Glomerular visceral epithelial cell (primary cell): ENCODE data around the gene AKAP6.

Source experiments
- DNase-seq: peaks from one replicate; pipeline ENCODE4 v3.0.0-alpha.2; 2016; ENCODE audit errors: extremely low spot score

The AKAP6 gene

DNA sequence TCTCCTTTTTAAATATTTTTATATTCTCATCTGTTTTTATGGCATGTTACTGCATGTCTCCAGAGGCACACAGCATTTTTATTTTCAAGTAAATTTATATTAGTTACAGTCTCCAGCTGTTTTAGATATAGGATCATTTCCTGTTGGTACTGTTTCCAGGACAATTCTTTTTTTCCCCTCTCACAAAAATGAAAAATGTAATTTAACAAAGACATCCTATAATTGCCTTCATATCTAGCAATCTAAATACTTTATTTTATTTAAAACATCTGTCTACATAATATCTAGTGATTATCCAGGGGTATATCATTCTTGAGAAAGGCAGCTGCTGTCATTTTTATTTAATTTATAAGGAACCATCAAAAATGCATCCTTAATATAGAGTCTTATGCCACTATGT, 337.2 kb downstream of the AKAP6 start:
- no peak for DNase-seq

DNA sequence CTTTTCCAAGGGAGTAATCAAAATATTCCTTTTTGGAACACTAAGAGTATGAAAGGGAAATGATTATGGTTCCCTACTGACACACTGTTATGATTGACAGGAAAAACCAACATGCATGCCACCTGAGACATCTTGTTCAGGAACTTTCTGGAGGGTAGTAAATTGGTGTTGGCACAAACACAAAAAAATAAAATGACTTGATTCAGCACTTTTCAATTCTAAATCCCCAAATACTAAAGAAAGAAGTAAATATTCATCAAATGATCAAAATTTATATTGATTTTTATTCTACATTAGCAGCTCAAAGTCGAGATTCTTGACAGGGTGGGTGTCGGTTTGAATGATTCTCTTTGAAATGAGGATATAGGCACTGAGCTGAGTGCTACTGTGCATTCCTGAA, 338.2 kb downstream of the AKAP6 start:
- DNase-seq = no peak

DNA sequence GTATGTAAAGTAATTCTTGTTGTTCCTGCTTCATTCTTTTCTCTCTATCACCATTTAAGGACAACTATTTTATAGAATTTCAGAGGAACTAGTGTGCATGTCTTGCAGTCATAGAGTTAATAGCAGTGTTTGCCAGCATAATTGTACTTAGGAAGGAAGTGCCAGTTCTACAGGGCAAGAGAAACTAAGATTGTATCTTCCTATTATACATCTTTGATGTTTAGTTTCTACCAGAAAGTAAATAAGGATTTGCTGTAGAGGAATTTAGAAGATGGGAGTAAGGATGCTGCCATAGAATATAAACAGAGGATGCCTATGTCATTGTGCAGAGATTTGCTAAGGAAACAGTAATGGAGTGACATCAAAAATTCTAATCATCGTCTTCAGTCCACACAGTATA, 338.7 kb downstream of the AKAP6 start:
- DNase-seq = no peak

DNA sequence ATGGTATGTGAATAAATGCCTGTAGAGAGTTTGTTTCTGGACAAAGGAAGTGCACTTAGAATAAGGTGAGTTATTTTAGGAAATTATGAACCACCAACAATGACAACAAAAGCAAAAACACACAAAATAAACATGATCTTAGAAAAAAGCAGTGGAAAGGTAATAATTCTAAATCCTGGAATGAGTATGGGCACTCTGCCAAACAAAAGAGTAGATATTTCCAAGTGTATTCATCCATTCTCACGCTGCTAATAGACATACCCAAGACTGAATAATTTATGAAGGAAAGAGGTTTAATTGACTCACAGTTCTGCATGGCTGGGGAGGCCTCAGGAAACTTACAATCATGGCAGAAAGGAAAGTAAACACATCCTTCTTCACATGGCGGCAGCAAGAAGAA, 340.3 kb downstream of the AKAP6 start:
- no peak for DNase-seq

DNA sequence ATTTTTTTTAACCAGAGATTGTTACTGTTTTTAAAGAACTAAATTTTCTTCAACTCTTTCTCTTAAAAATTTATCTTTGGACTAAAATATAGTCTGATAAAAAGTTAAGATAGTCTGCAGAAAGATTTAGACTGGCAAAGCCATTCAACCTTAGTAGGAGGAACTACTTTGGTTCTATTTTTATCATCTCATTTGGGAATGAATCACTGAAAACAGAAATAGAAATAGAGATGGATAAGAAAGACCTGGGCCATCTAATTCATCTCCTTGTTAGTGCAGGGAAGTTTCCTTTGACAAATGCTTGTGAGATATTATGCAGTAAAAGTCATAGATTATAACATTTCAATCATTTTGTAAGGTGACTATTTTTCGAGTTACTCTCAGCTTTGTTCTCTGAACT, 346.3 kb downstream of the AKAP6 start:
- DNase-seq = no peak

DNA sequence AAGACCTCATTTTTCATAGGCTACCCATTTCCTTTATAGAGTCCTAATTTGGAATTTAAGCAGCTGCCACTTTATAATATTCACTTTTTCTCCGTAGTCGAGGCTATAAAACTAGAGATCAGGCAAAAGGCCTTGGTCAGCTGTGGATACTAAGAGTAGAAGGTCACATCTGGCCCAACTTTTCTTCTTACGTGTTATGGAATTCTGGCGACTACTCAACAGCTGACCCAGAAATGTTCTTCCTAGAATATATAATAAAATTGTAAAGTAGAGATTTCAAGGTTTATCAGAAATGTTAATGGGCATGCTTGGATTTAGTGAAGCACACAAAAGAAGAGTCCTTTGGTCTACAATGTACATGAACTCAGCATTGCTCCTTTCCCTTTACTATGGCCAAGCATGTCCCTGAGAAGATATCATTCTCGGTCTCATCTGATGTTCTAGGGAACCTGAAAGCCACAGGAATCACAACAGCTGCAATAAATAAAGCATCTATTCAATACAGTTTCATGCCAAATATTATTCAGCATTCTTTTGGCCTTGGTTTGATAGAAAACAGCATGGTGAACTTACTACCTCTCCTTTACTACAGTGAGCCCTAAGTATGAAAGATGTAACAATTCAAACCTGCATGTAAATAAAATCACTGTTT, 348.2 kb downstream of the AKAP6 start:
- DNase-seq = no peak

DNA sequence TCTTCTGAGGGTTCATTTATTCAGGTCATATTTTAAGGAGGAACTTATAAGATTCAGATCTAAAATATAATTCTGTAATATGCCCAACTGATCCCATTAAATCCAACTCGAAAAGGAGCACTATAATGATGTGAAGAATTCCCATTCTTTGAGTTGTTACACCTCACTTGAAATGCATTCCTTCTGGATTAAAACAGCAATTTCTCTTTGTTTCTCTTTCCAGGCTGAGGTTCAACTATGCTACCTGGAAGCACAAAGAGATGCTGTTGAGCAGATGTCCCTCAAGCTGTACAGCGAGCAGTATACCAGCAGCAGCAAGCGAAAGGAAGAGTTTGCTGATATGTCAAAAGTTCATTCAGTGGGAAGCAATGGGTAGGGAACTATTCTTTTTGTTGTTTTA, 349.0 kb downstream of the AKAP6 start:
- no peak for DNase-seq

DNA sequence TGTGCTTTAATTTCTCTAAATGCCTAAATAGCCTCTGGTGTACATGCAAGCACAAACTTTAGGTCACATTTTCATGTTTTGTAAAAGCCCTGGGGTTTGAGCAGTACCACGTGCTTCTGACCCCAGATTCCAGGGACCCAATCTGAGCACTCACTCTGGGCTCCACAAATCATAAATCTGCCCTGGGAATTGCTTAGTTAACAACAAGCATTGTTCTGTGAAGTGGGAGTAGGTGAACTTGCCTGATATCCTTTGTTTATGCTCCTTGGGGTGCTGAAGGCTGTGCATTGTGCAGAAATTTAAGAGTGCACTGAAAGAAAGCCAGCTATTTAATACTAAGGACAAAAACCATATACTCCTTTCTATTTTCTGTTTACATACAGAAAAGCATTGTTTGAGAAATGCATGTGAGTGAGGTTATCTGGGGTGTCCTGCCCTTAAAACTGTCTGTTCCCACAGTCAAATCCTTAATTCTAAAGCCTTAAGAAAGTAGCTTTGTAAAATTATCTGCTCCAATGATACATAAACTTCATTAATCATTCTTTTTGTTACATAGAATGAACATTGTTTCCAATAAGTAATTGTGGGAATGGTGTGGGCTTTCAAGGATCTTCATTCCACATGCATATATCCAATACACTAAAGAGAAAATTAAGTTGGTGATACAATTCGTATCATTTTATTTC, 351.0 kb downstream of the AKAP6 start:
- DNase-seq = no peak

DNA sequence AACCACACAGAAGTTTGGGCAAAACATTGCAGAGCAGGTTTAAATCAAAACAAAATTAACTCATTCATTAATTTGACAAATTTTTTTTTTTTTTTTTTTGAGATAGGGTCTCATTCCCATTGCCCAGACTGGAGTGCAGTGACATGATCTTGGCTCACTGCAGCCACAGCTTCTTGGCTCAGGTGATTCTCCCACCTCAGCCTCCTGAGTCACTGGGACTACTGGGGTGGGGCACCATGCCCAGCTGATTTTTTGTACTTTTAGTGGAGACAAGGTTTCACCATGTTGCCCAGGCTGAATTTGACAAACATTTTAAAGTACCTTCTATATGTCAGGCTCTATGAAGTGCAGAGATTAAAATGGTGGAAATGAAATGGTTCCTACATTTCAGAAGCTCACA, 352.5 kb downstream of the AKAP6 start:
- no peak for DNase-seq

DNA sequence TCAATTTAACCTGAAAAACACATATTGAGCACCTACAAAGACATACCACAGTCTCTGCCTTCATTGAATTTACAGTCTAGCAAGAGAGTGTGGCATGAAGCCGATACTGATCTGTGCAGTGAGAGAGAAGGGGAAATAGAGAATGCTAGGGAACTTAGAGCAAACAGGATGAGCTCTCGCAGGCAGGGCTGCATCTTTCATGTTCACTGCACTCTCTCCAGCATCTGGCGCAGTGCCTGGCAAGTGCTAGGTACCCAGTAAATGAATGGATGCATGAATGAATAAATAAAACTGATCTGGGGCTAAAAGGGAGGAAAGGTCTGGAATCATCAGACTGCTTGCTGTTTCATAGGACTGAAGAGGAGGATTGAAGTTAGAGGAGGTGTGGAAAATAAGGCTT, 353.1 kb downstream of the AKAP6 start:
- DNase-seq = peak; percentile 20

DNA sequence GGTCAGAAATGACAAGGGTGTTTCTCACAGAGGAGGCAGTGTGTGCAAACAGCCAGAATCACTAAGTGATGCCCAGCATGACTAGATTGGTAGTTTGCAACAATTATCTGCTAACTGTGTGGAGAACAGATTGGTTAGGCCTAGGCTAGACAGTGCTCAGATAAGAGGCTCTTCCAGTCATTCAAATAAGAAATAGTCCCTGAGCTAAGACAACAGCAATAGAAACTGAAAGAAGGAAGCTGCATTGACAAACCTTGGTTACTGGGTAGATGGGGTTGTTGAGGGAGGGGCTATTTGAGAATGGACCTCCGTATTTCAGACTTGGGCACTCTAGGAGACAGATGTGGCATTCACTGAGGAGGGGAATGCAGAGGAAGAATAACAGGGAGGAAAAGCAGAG, 354.6 kb downstream of the AKAP6 start:
- no peak for DNase-seq

DNA sequence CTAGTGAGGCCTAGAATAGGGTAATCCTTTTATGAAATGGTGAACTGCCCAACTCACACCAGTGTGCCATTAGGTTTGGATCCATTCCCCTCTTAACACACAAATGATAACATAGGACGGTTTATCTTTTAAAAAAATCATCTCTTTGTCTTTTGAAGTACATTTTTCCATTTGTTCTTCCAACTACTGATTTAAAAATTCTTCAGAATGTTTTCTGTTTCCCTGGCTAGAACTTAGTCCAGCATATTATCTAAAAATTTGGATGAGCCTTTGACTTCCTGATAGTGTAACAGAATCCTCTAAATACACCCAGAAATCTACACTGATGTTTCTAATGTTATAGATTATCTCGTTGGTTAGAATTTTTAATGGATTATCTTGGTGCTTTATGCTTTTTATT, 359.8 kb downstream of the AKAP6 start:
- DNase-seq = no peak

DNA sequence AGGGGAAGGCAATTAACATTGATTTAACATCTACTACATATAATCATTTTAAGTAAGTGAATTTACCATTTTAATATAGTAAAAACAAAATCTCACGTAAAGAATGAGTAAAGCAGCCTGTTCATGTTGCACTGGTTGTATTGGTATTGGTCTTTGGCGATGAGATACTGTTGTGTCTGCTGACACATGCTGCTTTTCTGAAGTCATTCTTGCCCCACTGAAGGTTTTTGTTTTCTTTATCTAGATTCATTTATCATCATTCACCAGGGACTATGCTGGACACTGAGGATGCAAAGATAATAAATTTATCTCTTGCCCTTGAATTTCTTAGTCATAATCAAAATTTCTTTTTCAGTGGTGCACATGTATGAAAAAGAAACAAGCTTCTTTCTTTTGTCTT, 363.3 kb downstream of the AKAP6 start:
- DNase-seq = no peak

DNA sequence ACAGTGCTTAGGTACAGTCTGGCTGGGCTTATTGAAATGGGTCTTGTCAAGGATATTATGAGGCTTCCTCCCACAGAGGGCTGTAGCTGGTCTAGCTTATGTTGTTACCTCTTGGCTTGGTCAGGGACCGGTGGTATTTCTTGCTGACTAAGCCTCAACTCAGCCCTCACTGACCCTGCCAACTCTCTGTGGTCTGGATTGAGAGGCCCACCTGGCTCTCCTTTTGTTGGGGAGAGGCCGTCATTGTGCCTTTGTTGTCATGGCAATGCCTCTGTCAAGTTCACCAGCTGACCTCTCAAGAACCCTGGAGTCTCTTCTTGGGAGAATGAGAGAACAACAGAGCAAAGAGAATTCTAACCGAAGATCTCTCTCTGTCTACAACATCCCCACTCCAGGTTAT, 364.0 kb downstream of the AKAP6 start:
- peak; percentile 95 for DNase-seq

DNA sequence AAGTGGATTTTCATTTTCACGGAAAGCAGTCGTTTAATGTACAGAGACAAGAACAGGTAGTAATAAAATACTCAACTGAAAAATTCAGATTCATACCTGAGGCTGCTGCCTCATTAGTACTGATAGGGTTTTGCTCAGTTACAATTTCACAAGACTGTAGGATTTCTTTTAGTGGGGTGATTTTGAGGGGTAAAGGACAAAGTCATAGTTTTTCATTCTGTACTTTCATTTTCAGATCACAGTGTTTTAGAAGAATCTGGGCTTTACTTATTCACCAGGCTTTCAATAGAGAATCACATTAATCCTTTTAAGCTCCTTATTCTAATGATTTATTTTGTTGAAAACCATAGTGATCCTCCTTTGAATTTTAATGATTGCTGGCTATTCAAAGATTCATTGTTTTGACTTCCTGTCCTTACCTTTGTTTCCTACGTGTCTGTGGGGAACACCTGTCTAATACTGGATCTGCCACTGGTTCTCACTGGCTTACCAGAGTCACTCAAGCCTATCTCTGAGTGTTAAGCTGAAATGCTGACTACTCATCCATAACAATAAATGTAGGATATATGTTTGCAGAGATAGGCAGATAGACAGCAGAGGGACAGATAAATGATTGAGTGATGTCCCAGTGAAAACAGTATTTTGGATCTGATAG, 365.8 kb downstream of the AKAP6 start:
- peak; percentile 43 for DNase-seq

DNA sequence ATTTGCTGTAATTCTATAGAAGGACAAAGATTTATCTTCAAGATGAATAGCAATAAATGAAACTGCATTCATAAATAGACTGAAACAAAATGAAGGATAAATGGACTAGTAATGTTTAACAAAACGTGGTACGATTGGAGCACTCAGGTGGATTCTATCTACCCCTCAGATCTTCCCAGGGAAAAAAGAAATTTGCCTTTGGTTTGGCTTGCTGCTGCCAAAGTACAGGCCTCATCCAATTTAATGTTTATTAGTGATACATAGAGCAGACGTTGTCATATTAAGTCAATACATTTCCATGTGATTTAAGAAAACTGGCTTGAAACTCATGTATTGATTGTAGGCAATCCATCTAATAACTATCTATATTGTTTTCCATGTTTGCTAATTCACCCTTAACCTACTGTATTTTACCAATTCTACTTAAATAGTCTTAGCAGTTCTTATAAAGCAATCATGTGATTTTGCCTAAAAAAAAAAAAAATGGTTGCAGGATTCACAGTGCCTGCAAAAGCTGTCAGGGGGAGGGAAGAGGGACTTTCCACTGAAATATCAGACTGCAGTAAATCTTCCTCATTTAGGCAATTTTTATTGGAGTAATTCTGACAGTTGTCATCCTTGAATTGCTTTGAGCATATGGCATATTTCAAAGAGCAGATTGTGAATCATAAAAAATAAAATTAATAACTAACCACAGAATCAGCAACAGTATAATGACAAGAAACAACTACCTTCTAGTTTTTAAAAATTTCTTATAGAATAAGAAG, 367.4 kb downstream of the AKAP6 start:
- DNase-seq = no peak

DNA sequence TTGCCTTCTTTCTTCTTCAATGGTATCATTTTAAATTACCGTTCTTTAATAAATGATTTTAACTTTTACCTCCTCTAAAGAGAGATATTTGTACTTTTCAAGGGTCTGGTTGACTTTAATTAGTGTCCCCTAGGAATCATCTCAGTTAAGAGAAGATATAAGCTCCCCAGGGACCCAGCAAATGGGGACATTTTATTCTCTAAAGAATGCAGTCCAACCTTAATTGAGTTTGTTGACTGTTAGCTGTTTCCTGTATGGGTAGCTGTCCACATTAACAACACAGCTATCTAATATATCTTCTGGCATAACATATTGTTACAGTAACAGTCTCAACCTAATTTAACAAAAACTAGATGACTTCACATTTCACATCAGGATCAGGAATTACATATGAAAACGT, 368.0 kb downstream of the AKAP6 start:
- no peak for DNase-seq

DNA sequence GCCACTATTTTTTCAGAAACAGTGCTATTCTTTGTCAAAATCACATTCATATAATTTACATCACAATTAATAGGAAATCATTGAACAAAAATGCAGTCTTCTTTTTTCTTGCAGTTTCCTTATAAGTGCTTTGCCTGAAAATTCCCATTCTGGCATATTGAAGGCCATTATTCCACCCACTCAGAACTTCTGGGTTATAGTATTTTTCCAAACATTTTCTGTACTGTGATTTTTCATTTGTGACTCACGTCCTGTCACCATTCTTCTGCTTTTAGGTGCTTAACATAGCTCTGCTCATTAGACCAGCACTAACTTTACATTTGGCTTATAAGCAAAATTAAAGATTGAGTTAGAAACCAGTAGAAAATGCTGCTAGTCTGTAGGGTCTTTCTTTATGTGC, 368.6 kb downstream of the AKAP6 start:
- peak; percentile 65 for DNase-seq

DNA sequence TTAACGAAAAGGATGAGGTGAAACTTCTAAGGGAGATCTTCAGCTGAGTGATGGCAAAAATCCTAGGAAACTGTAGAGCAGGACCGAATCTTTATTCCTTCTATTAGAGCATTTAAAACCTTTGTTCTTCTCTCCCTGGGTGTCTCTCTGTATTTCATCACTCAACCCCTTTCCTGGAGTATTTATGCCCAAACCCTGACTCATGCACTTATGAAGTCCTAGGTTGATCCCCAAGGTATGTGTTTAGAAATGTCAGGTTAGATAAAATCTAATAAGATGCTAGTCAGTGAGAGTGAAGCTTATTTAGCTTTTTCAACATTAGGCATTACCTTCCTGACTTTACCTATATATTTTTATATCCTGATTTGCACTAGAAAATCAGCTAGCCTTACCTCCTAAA, 369.7 kb downstream of the AKAP6 start:
- DNase-seq = peak; percentile 15

DNA sequence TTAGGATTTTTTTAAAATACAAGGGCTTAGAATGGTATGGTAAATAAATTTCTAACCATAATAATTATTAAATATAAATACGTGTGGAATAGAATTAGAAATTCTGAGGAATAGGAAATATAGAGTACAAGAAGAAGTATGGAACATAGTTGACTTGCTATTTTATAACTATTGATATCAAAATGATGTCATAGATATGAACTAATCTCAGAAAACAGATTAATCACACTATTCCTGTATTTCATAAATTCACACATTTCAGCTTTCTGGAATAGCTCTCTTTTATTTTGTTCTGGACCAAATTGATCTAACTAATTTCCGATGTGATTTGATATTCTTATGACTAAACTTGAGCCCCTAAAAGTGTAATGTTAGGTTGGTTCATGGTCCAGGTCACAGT, 372.4 kb downstream of the AKAP6 start:
- no peak for DNase-seq

DNA sequence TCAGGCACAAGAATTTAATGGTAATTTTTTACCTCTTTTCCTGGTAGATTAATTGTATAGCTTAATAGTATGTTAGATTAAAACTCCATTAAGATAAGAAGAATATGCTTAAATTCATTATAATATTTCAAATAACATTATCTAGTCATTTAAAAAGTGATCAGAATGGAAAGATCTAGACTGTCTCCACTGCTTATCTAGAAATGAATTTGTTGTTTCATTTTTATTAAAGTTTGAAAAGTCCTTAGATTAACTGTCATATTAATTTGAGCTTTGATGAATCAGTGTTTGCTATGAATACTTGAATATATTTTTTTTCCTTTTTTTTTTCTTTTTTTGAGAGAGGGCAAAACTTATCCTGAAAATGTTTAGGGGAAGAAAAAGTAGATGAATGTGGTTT, 373.0 kb downstream of the AKAP6 start:
- DNase-seq = no peak

DNA sequence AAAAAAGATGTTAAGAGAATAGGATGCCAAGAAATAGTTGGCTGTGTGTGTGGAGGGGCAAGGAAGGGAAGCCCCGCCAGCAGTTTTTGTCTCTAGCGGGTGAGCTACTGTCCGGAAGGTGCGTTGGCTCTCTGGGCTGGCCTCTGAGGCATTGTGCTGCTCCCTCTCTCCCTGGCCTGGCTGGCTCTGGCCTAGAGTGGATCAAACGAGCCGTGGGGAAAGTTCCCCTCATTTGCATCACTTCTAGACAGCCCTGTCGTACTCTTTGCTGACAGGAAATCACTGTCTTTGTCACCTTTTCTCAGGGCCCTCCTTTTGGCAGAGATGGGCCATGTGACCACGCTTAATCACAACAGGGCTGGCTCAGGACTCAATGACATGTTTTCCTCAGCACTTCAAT, 373.5 kb downstream of the AKAP6 start:
- peak; percentile 58 for DNase-seq

DNA sequence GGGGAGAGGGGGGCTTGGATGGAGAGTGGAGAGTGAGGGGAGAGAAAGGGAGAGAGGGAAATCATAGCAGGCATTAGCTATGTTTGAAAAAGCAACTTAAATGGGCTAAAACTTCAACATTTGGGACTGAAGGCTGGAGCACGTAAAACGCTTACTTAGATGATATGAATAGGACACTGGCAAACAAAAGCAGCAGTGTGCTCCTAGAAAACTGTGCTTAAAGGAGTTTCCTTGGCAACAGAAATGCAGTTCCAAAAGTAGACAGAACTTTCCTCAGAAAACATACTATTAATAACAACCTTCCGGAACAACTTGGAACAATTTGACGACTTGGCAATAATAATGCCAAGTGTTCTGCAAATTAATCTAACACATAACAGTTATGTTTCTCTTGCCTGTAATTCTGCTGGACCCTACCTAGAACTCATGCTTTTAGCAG, 374.1 kb downstream of the AKAP6 start:
- DNase-seq = no peak
